SH-SY5Y (cell line): ENCODE measurements around the gene TNFAIP8L2.

ENCODE experiments used
- GATA2 ChIP-seq: IDR thresholded peaks from 2 replicates; pipeline ENCODE4 v1.6.1; 2011; ENCODE audit warnings: mild to moderate bottlenecking, low read depth, low read length
- GATA3 ChIP-seq: IDR thresholded peaks from 2 replicates; pipeline ENCODE4 v1.6.1; 2011; ENCODE audit warnings: low read depth, mild to moderate bottlenecking, low read length, moderate library complexity

DNA sequence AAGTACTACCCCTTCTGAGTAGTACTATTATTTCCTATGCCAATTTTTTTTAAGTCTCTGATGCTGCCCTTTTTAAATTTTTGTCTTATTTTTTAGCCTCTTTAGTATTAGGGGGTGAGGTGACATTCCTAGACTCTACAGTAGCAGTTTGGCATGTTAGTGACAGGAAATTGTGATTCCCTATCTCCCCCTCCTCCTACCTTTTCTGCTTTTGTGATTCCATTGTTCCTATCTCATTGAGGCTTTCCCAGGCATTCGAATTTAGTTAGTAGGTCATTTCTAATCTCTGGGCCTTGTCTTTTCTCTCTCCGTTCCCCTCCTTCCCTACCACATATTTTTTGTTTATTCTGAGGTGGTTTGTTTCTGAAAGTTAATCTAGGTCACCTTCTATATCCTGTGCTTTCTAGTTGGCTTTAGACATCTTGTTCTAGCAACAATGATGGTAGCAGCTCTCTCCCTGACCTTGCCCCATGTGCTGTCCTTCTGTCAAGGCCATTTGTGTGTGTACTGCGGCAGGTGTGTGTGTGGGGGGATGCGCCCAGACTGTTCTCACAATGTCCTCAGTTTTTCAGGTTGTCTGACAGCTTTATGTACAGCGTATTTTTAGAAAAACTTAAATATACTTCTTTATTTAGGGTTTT is 31.6 kb upstream of the TNFAIP8L2 start:
- TF ChIP-seq GATA2 = no peak
- TF ChIP-seq GATA3 = no peak
